ENCODE results near the gene PTMA.
"Not testable (repeated sequence)": the region's sequence is repeated elsewhere in the genome, so short reads cannot be mapped to it uniquely, and the experiment has no call there.

The PTMA gene

DNA sequence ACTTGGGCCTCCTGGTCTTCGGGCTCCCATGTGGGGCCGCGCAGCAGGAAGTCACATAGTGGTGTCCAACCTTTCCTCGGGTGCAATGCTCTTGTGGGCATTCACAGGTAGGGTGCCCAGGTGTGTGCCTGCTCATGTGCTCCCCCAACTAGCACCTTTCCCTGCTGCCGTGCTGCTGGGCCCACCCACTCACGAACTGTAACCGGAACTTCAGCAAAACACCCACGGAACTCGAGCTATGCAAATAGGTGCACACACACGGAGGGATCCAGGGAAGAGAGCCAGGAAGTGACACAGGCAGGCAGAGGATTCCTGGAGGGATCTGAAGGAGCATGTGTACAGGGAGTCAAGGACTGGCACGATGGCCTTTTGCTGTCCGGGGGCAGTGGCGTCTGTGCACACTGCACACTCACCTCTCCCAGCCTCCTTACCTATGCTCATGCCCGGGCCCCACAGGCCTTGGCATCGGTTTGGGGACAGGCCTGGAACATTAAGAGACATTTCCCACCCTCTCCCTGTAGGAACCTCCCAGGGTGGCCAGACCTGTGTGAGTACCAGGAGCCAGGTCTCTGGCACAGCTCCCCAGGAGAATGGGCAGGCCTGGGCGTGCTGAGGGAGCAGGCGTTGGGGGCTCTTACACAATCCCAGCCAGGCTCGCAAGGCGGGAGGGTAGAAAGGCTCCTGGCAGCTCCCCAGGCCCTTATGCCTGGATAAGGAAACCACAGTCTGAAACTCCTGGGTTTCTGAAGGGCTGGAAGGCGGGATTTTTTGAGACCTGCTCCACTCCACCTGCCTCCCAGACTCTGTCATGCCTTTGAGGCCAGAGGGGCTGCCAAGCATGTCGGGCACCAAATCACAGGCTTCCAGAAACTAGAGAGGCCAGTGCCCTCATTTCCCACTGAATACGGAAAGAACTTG is 6.6 kb upstream of the PTMA start:
- peak; percentile 63 for DNase-seq

- DNase-seq, result no peak
Observed at GRCh38 chr2:231704017-231704416, 4.3 kb upstream of the PTMA start.

DNA sequence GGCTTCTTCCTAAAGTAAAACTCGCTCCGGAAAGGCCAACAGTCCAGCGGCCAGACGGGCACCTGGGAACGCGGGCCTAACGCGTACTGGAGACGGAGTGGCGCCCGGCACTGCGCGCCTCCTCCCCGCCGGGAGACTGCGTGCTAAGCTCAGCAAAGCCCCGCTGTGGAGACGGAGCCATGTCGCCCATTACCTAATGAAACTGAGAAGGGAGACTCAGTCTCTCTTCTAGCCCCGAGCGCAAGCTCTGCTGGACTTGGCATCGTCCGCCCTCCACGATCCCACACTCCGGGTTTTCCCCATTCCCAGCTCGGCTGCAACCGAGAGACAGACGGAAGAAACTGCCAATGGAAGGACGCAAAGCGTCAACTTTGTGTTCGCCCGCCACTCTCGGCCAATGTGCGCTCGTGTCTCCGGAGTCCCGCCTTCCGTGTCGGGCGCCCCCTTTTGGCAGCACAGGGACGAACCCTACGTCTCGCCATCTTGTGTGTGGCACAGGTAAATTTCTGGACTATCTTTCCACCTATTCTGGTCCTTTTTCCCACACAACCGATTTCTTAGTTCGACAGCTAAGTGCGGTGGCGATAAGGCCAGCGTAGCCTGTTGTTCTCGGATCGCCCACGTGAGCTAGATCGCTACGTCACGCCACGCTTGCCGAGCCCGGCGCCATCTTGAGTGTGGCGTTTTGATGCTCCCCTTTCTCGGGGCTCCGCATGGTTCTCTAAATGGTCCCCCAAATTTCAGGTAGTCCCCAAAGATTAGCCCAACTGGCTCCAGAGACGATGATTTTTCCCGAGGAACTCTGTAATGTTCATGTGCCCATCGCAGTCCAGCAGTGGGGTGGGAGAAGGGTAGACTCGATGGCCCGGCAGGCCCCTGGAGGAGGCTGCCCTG is 1.3 kb upstream of the PTMA start:
- DNase-seq, result peak; percentile 99

GRCh38 chr2:231707625-231707926 is 749 bp upstream of the PTMA start:
- peak; percentile 74 for DNase-seq

- DNase-seq, result no peak
Observed at GRCh38 chr2:231708773-231709635, 679 bp downstream of the PTMA start.

- no peak for DNase-seq
Observed at GRCh38 chr2:231709636-231709980, 1.3 kb downstream of the PTMA start.

- peak; percentile 91 for DNase-seq
Observed at GRCh38 chr2:231709981-231710798, 1.9 kb downstream of the PTMA start.

DNA sequence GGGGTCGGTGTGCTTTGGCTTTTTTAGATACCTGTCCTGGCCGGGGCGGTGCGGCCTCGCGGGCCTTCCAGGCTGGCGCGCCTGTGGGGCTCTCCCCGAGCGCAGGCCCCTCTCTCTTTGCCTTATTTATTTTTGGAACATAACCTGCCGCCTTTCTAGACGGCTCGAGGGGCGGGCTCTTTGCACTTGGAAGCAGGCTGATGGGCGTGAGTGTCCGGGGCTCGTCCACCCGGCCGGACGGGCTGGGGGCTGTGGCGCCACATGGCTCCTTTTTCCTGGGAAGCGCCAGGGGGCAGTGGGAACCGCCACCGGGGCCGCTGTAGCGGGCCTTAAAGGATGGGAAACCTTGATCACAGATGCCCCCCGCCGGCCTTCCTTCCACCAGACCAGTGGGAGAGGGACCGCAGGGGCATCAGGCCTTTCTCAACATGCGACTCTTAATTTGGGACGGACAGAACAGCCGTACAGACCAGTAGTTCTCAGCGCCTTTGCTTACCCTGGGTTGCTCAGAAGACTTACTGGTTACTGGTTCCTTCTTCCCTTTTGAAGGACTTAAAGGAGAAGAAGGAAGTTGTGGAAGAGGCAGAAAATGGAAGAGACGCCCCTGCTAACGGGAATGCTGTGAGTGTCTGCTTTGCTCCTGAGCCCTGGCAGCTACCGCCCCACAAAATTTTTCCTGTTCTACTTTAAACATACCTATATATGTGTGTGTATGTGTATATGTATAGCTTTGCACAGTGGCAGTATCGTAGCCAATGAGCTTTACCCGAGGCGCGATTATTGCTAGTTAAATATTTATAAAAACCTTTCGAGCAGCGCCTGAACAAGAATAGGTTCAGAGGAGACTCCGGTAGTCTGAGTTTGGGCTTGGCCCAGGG is 2.7 kb downstream of the PTMA start:
- DNase-seq, result peak; percentile 68

DNA sequence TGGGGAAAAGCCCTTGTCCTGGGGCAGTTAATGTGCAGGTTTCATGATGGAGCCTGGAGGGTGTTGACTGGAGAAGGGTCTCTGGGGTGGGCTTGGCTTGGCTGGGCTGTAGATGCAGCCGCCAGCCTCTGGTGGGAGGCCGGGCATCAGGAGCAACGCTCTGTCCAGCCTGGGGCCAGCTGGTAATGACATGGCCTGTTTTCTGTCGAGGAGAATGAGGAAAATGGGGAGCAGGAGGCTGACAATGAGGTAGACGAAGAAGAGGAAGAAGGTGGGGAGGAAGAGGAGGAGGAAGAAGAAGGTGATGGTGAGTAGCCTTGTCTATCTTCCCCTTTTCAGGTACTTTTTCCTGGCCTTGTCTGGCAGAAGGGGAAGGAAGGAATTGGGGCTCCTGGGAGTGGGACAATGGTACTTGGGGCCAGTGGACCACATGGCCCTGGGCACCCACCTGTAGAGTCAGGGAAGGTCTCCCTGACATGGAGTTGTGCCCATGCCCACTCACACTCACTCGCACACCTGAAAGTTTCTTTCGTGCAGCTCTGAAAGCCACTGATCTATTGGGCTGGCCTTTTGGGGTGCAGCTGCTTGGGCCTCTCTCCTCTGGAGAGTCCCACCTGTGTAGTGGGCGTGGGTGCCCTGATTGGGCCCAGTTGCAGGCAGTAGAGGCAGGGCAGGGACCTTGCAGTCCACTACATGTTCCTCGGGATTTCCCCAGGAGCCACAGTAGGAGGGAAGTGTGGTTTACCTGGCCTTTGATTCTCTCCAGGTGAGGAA is 3.5 kb downstream of the PTMA start:
- DNase-seq, result peak; percentile 47

GRCh38 chr2:231712451-231713021 is 4.2 kb downstream of the PTMA start:
- peak; percentile 51 for DNase-seq

DNA sequence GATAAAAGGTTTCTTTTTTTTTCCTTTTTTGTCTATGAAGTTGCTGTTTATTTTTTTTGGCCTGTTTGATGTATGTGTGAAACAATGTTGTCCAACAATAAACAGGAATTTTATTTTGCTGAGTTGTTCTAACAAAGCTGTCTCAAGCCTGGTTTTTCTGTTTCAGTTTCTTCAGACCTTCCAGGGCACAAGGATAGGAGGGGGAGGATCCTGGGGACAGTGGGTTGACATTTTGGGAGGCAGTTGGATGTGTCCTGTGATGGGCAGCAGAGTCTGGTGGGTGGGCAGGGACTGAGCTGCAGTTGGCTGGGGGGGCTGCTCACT is 5.0 kb downstream of the PTMA start:
- not testable (repeated sequence) for DNase-seq

DNA sequence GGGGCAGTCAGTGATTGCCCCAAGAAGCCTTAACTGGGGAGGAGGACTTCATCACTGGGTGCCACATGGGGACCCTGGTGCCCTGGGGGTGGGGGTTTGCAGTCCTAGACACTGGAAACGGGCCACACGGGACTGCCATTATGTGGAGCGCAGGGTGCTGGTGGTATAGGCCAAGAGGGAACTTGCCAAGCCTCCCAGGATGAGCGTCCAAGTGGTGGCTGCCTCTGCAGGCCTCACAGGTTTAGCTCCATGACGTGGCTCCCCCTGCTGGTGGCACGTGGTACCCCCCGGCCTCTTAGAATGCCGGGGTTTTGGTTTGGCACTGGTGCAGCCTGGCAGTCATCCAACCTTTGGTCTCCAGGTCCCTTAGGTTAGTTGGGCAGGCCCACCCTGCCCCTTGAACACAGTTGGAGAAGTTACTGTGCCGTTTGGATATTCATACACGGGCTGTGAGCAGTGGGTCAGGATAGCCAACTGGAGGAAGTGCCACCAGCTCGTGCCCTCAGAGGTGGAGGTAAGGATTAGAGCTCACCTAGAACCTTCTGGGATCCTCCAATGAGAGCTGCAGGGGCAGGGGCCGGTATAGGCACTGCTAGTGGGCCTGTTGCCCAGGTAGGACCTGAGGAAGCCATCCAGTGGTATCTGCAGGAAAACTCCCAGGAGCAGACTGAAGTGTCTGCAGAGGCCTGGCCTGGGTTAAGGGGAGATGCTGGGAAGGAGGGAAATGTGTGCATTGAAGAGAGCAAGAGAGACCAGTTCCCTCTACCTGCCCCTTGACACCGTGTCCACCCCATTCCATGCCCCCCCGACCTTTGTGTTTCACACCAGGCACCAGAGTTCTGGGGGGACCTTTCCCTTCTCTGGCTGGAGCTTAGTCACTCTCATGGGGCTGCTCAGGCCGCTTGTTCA is 5.7 kb downstream of the PTMA start:
- peak; percentile 93 for DNase-seq

DNA sequence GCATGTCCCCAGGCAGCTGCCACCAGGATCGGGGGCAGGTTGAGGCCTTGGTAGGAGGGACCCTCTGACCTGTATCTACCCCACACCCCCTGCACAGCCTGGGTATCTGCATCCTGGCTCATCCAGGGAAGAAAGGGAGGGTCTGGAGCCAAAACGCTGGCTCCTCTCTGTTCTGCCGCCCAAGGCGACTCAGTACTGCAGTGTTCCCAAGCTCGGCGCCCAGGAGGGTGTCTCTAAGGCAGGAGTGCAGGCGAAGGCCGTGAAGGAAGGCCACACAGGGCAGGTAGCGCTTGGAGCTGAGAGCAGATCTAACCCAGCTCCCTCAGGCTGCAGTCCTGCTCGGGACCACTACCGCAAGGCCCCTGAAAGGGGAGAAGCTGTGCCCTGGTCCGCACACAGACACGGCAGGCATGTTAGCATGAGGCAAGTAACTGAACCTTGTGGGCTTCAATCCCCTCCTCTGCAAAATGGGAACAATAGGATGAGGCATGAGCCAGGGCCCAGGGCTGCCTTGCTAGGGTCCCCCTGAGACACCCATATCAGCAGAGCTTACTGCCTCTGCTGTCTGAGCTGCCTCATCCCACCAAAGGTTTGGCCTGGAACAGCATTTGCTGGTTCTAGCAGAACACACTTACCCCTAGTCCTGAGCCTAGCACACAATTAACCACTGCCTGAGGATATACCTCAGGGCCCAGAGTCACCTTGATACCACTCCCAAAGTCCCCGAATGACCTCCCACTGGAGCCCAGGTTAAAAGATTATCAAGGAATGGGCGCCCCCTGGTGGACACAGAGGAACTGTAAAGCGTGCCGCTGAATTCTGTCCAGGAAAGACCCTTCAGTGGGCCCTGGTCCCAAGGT is 6.5 kb downstream of the PTMA start:
- peak; percentile 91 for DNase-seq

DNA sequence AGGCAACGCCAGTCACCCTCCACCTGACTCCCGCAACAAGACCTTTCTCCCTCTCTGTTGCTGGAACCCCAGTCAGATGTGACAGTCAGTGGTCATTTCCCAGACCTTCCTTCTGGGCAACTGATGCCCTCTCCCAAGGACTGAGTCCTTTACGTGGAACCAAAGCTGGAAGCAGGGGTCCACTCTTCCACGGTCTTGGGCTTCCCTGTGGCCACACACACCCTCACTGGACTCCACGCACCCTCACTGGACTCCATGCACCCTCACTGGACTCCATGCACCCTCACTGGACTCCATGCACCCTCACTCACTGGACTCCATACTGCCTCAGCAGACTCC is 7.1 kb downstream of the PTMA start:
- no peak for DNase-seq

- peak; percentile 74 for DNase-seq
Observed at GRCh38 chr2:231715988-231716616, 7.8 kb downstream of the PTMA start.

- peak; percentile 52 for DNase-seq
Observed at GRCh38 chr2:231716666-231717280, 8.4 kb downstream of the PTMA start.
